Hepatocyte (in vitro differentiated cells): Measurements from ENCODE around the gene NRCAM.

ENCODE experiments used
- EZH2 ChIP-seq: fragments of 200-600 bp; sonication (generic); IDR thresholded peaks from 2 replicates; pipeline ENCODE4 v1.6.1; 2016; ENCODE audit warnings: antibody characterized with exemption, mild to moderate bottlenecking, borderline replicate concordance
- TF ChIP-seq, protein P1 (sequence below): fragments of 200-600 bp; sonication (generic); IDR thresholded peaks from 2 replicates; pipeline ENCODE4 v1.5.1; 2016; ENCODE audit warnings: antibody characterized with exemption, mild to moderate bottlenecking; ENCODE audit not compliant: poor library complexity

GRCh38 chr7:108193594-108194498 lies 262.4 kb downstream of the NRCAM start:
- no peak for TF ChIP-seq EZH2
- TF ChIP-seq, protein P1, sequence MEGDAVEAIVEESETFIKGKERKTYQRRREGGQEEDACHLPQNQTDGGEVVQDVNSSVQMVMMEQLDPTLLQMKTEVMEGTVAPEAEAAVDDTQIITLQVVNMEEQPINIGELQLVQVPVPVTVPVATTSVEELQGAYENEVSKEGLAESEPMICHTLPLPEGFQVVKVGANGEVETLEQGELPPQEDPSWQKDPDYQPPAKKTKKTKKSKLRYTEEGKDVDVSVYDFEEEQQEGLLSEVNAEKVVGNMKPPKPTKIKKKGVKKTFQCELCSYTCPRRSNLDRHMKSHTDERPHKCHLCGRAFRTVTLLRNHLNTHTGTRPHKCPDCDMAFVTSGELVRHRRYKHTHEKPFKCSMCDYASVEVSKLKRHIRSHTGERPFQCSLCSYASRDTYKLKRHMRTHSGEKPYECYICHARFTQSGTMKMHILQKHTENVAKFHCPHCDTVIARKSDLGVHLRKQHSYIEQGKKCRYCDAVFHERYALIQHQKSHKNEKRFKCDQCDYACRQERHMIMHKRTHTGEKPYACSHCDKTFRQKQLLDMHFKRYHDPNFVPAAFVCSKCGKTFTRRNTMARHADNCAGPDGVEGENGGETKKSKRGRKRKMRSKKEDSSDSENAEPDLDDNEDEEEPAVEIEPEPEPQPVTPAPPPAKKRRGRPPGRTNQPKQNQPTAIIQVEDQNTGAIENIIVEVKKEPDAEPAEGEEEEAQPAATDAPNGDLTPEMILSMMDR, result no peak
